HG03342 (cell line): ENCODE data around the gene FBXW2.

Source experiments
- ATAC-seq: cut with Tn5 transposase; IDR thresholded peaks from one replicate; pipeline ENCODE4 v1.9.1; 2021; ENCODE audit warnings: mild to moderate bottlenecking, moderate library complexity; ENCODE audit not compliant: unreplicated experiment

The FBXW2 gene

GRCh38 chr9:120716483-120716882 is 76.7 kb downstream of the FBXW2 start:
- ATAC-seq = no peak

- no peak for ATAC-seq
Measured at GRCh38 chr9:120715389-120715924, 77.8 kb downstream of the FBXW2 start.

GRCh38 chr9:120714846-120715388 is 78.3 kb downstream of the FBXW2 start:
- ATAC-seq = peak; percentile 25

GRCh38 chr9:120714088-120714845 is 78.9 kb downstream of the FBXW2 start, which contains the start of gene MEGF9:
TSS of gene MEGF9 (minus strand) at chr9:120714470. CDS start at chr9:120714358, 112 bp downstream.
- ATAC-seq = peak; percentile 96

- no peak for ATAC-seq
Measured at GRCh38 chr9:120713257-120714087, 79.7 kb downstream of the FBXW2 start.

GRCh38 chr9:120712539-120713031 is 80.6 kb downstream of the FBXW2 start:
- no peak for ATAC-seq

GRCh38 chr9:120711841-120712538 is 81.2 kb downstream of the FBXW2 start:
- ATAC-seq = no peak

- ATAC-seq = no peak
Measured at GRCh38 chr9:120711354-120711753, 81.9 kb downstream of the FBXW2 start.

GRCh38 chr9:120710110-120710981 is 82.9 kb downstream of the FBXW2 start:
- no peak for ATAC-seq

- ATAC-seq = no peak
Measured at GRCh38 chr9:120708526-120709224, 84.5 kb downstream of the FBXW2 start.

GRCh38 chr9:120707170-120707569 is 86.0 kb downstream of the FBXW2 start:
- ATAC-seq = no peak
